AG10803 (cell line): ENCODE measurements around the gene GAS2L3.
A peak's percentile ranks its signal among the peaks of the same experiment; 100 is the strongest.

Experiments used
- DNase-seq: peaks from one replicate; pipeline ENCODE4 v3.0.0; 2010; ENCODE audit warnings: low read depth
- H3K4me3 ChIP-seq: 2 replicates; pipeline ENCODE4 v1.5.1; 2011; ENCODE audit warnings: mild to moderate bottlenecking, low read length, control low read depth
- TF ChIP-seq, protein P1 (sequence below): conservative IDR thresholded peaks from 2 replicates; pipeline ENCODE4 v1.5.1; 2011; ENCODE audit warnings: mild to moderate bottlenecking, low read length, control low read depth, inconsistent platforms

GAS2L3 gene

DNA sequence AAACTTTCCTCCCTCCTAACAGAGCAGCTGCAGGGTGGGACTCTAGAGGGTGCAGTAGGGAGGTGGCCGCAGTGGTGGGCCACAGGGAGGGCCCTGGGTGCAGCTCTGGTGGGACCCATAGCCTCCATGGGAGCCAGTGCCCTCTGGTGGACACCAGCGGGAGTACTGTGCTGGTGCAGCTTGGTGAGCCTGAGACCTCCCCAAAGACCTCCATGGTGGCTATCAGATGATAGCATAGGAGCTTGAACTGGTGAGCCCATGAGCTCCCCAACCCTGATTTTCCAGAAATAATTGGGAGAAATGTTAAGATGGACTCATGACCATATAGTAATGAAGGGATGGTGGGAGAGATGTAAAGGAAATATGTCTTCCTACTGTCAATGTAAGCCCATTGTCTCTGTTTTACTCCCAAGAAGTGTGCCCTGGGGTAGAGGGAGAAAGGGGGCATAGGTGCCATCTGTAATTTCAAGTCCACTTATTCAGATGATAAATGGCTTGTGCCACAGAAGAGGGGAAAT lies 98.7 kb downstream of the GAS2L3 start:
- no peak overlapping the region for H3K4me3 ChIP-seq
- DNase-seq, result no peak
- TF ChIP-seq, protein P1, sequence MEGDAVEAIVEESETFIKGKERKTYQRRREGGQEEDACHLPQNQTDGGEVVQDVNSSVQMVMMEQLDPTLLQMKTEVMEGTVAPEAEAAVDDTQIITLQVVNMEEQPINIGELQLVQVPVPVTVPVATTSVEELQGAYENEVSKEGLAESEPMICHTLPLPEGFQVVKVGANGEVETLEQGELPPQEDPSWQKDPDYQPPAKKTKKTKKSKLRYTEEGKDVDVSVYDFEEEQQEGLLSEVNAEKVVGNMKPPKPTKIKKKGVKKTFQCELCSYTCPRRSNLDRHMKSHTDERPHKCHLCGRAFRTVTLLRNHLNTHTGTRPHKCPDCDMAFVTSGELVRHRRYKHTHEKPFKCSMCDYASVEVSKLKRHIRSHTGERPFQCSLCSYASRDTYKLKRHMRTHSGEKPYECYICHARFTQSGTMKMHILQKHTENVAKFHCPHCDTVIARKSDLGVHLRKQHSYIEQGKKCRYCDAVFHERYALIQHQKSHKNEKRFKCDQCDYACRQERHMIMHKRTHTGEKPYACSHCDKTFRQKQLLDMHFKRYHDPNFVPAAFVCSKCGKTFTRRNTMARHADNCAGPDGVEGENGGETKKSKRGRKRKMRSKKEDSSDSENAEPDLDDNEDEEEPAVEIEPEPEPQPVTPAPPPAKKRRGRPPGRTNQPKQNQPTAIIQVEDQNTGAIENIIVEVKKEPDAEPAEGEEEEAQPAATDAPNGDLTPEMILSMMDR, result peak; percentile 52

DNA sequence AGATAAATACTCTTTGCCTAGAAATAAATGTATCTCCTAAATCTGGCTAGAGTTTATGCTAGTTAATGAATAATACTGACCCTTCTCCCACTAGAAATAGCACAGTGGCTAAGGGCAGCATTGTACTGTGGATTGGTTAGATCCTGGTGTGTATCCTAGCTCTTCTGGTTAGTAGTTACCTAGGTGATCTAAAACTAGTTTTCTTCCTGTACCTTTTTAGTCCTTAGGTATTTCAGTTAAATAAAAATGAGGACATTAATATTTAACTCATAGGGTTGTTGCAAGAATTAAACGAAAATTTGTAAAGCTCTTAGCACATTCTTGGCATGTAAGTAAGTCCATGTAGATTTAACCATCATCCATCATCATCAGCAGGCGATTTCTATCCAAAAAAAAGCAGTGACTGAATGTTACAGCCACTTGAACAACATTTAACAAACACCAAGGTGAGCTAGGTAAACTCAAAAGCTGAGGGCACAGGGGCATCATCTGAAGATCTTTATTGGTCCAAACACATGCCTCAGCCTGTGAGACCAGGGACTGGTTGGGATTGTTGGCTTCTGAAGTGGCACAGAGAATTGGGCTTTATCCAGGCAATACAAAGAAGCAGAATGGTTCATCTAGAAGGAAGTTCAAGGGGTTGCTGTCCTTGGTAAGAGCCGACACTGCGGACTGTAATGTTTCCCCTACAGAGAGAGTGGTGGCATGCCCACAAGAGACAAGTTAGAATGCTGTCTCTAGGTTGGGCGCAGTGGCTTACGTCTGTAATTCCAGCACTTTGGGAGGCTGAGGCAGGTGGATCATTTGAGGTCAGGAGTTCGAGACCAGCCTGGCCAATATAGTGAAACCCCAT lies 100.8 kb downstream of the GAS2L3 start:
- no peak for DNase-seq
- TF ChIP-seq, protein P1, result no peak
- no peak overlapping the region for H3K4me3 ChIP-seq
